Activated naive CD8-positive, alpha-beta T cell treated with anti-CD3 and anti-CD28 coated beads, Interleukin-2, amount 50 U/mL, for 16 hours (primary cell): Measurements from ENCODE around the gene CLIC4.
"Not testable (repeated sequence)": the region's sequence is repeated elsewhere in the genome, so short reads cannot be mapped to it uniquely, and the experiment has no call there.

Source experiments
- DNase-seq: peaks from one replicate; pipeline ENCODE4 v3.0.0-alpha.2; 2020; ENCODE audit warnings: low read depth, low spot score

Gene CLIC4

DNA sequence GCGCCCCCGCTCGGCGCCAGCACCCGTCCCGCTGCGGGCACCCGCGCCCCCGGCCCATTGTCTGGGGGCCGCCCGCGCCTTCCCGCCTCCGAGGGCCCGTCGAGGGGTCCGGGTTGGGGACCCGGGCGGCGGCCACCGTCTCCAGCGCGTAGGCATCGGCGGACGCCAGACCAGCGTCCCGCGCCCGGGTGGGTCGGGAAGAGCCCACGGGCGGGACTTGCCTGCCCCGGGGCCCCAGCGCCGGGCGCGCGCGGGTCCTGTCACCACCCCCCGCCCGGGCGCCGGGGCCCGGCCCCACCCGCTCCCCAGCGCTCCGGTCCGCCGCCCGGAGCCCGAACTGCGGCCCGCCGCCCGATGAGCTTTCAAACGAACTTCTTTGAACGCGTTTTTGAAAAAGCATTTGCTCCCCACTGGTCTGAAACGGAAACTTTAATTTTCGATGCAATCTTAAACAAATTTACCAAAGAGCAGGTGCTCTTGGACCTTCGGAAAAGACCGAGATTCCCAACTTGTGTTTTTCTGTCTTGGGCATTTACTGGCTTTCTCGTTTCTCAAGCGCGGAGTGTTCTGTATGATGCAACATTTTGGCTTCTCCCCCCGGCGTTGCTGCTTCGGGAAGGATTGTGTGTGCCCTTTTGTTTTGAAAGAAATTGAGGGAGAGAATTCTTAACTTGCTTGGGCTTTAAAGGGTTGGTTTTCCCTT, 615 bp downstream of the CLIC4 start:
- DNase-seq: no peak

DNA sequence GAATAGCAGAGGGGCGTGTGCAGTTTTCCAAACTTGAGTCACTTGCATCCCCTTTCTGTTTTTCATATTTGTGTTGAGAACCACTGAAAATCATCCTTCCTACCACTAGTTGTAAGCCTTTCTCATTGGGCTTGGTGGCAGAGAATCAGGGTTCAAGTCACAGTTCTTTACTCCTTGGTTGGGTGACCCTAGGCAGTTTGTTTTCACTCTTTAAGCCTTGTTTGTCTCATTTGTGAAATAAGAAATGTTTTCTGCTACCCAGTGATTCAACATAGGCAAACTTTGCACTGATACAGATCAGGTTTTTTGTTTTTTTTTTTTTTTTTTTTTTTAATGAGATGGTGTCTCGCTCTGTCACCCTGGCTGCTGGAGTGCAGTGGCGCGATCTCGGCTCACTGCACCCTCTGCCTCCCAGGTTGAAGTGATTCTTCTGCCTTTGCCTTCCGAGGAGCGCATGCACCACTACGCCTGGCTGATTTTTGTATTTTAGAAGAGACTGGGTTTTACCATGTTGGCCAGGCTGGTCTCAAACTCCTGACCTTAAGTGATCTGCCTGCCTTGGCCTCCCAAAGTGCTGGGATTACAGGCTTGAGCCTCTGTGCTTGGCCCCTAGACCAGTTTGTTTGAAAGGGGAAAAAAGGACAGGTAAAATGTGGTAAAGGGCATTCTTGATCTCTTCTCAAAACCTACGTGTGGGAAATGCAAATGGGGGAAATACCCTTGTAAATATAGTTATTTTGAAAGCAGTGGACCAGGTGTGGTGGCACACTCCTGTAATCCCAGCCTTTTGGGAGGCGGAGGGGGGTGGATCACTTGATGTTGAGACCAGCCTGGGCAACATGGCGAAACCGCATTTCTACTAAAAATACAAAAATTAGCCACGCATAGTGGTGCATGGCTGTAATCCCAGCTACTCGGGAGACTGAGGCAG, 3.2 kb downstream of the CLIC4 start:
- no peak for DNase-seq

DNA sequence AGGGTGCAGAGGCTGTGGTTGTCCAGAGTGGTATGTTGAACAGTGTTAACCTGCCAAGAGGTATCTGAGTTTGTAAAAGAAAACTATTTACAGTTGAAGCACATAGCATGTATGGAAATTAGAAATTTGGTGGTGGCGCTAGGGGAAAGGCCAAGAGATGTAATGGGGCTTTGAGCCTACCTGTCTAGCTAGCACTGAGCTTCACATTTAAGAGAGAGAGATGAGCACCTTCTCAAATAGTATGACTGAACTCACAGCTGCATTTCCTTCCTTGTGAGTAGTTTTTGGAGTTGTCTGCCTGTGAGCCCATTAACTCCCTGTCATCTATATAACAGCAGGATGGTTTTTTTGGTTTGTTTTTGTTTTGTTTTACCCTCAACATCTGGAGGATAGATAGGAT, 4.0 kb downstream of the CLIC4 start:
- no peak for DNase-seq

DNA sequence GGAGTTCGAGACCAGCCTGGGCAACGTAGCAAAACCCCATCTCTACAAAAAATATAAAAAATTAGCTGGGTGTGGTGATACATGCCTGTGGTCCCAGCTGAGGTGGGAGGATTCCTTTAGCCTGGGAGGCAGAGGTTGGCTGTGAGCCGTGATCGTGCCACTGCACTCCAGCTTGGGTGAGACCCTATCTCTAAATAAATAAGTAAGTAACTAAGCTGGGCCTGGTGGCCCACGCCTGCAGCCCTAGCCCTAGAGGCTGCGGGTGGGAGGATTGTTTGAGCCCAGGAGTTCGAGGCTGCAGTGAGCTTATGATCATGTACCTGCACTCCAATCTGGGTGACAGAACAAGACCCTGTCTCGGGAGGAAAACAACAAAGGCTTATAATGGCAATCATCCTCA, 4.6 kb downstream of the CLIC4 start:
- no peak for DNase-seq

DNA sequence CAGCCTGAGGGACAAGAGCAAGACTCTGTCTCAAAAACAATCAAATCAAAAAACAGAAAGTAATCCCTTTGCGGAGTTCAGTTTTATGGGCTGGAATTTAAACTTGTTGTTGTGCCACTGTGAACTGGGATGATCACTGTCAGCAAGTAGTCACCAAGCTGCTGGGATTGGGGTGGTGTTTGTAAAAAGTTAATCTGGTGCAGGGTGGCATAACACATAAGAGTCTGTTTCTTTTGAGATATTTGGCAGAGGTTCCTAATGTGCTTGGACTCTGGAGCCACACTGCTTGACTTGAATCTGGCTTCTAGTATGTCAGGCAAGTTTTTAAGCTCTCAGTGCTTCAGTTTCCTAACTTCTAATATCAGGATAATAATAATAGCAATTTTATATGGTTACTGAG, 6.6 kb downstream of the CLIC4 start:
- no peak for DNase-seq

DNA sequence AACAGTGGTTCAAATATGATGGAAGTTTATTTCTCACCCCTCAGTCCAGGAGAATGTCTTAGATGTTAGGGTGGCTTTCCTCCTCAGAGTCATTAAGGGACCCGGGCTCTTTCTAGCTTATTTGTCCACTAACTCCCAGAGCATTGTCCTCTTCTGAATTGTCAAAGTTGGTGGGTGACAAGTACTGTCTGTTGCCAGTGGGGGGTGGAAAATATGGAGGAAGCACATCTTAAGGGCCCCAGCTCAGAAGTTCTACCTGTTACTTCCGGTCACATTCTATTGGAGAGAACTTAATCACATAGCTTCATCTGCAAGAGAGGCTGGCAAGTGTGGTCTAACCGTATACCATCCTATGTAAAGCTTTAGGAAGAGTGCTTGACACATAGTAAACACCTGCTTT, 7.1 kb downstream of the CLIC4 start:
- DNase-seq: no peak

DNA sequence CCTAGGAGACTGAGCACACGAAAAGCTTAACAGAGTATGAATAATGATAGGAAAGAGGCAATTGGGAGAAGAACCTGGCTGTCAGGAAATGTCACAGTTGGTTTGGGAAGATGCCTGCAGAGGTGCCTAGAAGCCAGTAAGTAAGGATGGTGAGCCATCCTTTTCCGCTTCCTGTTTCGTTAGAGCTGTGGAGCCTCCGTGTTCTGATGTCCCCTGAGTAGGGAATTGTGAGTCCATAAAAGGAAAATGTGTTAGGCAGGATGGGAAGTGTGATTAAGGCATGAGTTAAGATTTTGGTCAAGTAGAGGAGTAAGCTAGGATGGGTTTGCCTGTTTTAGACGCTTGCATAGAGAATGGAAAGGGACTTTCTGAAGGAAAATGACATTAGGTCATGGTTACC, 9.0 kb downstream of the CLIC4 start:
- no peak for DNase-seq

DNA sequence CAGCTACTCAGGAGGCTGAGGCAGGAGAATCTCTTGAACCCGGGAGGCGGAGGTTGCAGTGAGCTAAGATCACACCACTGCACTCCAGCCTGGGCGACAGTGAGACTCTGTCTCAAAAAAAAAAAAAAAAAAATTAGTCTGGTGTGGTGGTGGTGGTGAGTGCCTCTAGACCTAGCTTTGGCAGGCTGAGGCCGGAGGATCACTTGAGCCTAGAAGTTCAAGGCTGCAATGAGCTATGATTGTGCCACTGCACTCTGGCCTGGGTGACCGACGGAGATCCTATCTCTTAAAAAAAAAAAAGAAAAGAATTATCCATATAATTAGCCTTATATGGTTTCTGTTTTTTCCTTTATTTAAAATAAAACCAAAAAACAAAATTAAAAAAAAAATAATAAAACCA, 10.1 kb downstream of the CLIC4 start:
- not testable (repeated sequence) for DNase-seq

DNA sequence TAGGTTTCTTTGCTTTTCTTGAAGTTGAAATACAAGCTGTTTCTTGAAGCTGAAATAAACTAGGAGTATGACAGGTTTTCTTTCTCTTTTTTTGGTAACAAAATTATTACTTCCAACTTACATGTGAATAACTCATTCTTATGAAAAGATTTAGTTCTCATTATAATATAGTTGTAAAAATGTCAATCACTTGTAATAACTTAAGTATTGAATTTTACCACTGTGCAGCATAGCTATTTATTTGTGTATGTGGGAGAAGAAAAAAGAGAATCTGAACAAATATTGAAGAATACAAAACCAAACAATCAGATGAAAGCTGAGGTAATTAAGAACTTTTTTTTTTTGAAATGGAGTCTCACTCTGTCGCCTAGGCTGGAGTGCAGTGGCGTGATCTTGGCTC, 11.1 kb downstream of the CLIC4 start:
- DNase-seq: no peak

DNA sequence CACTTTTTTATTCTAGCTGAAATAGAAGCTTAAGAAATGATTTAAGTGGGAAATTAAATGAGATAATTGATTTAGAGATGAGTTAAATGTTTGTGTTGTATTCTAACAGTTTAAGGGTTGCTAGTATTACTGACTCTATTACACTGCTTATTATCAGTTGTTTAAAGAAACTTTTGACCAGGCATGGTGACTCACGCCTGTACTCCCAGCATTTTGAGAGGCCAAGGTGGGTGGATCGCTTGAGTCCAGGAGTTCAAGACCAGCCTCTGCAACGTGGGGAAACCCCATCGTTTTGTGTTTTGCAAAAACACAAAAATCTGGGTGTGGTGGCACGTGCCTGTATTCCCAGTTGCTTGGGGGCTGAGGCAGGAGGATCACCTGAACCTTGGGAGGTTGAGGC, 14.2 kb downstream of the CLIC4 start:
- no peak for DNase-seq

DNA sequence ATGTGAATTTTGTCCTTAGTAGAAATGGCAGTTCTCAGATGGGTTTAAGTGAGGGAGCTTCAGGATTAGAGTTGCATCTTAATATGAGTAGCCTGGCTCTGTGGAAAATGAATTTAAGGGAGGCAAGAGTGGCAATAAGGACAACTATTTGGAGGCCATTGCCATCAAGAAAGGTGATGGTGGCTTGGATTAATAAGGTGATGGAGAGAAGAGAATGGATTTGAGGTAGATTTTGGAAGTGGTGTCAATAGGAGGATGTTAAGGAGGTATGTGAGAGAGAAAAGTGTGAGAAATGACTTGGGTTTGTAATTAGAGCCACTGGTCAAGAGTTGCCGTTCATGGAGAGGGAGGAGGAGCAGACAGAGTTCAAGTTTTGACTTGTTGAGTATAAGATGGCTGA, 16.3 kb downstream of the CLIC4 start:
- DNase-seq: no peak

DNA sequence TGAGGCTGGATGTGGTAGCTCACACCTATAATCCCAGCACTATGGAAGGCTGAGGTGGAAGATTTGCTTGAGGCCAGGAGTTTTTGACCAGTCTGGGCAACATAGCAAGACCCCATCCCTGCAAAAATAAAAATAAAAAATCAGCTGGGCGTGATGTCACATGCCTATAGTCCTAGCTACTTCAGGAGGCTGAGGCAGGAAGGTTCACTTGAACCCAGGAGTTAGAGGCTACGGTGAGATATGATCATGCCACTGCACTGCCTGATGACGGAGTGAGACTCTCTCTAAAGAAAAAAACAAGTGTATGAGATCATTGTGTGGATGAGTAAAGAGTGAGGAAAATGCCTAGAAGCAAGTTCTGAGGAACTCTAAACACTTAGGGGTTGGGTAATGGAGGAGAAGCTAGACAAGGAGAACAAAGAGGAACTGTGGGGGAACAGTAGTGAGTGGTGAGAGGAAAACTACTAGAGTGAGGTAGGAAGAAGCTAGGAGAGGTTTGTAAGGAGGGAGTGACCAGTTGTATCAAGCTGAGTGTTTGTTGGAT, 17.0 kb downstream of the CLIC4 start:
- DNase-seq: no peak

DNA sequence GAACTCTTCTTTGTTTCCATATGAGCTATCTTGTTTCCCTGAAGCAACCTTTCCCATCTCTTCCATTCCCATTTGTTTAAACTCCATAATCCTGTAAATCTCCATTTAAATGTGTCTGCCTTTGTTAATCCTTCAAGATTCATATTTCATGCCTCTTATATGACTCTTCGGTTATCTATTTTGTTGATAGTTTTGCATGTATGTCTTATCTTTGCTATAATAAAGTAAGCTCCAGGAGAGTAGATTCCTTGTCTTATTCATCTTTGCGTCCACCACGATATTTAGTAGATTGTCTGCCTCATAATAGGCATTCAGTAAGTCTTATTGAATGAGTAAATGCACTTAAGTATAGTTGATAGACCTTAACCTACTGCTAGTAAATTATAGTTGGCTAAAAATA, 18.4 kb downstream of the CLIC4 start:
- no peak for DNase-seq

DNA sequence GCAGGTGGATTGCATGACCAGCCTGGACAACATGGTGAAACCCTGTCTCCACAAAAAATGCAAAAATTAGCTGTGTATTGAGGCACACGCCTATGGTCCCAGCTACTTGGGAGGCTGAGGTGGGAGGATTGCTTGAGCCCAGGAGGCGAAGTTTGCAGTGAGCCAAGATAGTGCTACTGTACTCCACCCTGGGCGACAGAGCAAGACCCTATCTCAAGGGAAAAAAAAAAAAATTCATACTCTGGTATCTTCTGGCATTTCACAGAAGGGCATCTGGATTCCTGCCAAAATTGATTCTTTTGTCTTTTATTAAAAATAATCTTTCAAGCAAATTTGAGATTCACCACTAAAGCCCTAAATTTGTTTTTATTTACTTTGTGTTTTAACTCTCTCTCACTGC, 19.2 kb downstream of the CLIC4 start:
- no peak for DNase-seq

DNA sequence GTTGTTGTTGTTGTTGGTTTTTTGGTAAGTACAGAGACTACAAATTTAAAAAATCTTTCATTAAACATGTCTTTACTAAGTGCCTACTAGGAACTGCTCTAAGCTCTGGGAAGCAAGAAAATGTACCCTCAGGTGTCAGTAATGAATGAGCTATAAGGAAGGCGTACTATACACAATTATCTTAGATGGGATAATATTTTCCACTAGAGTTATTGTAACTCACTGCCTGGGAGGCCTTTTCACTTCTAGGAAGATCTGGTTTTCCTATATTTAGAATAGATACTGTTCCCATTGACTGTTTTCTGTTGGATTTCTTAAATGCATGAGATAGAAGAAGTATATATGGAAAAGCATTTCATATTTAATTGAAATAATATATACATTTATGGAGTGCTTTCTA, 19.6 kb downstream of the CLIC4 start:
- DNase-seq: no peak

DNA sequence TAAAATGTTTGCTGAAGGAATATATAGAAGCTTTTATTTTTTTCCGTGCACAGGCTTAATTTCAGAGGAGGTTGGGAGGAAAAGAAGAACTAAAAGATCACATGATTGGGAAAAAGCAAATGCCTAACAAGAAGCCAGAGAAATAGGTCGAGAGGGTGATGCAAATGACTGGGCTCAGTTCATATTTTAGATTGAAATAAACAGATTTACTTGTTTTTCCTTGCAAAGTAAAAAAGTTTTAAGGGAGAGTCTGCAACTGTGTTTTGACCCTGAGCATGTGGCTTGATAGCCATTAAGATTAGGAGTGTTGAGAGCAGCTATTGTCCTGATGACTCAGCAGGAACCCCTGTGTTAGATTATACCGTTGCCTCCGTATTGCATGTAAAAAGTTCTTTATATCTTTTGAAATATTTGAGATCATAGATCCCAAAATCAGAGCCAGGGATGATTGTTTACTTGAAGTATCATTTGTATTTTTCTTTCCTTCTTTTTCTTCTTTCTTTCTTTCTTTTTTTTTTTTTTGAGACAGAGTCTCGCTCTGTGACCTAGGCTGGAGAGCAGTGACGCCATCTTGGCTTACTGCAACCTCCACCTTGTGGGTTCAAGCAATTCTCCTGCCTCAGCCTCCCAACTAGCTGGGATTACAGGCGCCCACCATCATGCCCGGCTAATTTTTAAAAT, 20.2 kb downstream of the CLIC4 start:
- no peak for DNase-seq

DNA sequence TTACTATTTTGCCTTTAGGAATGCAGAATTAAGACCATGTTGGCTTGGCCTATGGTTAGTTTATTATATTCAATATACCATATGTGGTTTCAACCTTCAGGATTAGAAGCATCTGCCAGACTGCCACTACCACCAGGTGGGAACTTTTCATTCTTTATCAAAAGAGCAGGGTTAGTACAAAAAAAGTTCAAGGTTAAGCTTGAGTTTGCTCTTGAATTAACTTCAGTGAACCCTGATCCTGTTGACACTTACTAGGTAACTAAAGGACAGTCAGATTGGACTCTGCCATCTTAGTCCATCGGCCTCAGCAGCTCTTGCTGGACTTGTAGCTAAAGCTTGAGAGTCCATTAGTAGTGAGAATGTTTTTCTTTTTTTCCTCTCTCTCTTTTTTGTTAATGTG, 22.1 kb downstream of the CLIC4 start:
- no peak for DNase-seq

DNA sequence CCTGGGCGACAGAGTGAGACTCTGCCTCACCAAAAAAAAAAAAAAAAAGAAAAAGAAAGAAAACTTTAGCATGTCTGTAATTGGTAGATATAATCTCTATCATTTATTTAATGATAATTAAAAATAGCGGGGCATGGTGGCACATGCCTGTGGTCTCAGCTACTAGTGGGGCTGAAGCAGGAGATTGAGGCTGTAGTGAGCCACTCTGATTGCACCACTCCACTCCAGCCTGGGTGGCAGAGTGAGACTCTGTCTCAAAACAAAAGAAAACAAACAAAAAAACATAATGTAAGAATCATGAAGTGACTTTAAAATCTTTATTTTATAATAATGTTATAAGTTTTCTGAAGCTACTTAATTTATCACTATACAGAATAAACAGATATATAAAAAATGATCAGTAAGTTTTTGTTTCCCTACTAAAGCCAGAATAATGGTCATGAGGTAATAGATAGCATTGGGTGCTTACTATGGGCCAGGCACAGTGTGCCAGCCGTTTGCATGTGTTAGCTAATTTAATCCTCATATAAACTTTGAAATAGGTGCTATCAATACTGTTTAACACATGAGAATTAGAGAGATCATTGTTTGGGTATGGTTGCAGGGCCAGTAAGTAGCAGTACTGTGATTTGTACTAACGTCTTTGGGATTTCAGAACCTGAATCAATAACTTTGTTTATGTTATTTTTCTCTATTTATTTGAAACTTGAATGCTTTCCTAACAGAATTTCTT, 23.8 kb downstream of the CLIC4 start:
- DNase-seq: no peak

DNA sequence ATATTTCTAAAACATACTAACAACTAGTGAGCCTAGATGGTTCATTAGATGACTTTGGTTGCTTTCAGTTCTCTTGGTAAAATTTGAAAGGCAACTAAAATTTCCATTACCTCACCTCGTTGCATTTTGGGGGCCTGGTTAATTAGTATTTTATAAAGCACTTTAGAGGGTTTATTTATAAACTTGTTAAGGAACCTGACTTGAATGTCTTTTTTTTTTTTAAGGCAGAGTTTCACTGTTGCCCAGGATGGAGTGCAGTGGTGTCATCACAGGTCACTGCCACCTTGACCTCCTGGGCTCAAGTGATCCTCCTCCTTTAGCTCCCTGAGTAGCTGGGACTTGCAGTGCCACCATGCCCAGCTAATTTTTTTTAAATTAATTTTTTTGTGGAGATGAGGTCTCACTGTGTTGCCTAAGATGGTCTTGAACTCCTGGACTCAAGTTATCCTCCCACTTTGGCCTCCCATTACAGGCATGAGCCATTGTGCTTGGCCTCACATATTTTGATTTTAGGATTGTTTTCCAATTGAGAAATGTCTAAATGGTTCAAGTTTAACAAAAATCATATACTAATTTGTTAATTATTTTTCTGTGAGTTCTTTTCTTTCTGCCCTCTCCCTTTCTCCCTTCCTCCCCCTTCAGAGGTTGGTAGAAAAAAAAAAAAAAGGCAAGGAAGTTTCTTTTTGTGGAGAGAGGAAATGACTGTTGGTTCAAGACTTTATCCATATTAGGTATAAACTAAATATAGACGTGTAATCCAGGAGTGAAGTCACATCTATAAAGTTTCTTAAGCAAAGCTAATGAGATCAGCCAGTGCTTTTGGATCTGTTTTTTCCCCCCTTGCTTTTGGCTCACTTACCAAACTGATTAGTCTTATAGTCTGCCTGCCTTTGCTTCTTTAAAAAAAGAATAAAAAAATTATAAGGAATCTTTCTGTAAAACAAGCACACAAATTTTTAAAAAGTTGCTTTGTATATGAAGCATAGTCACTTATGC, 24.7 kb downstream of the CLIC4 start:
- DNase-seq: no peak

DNA sequence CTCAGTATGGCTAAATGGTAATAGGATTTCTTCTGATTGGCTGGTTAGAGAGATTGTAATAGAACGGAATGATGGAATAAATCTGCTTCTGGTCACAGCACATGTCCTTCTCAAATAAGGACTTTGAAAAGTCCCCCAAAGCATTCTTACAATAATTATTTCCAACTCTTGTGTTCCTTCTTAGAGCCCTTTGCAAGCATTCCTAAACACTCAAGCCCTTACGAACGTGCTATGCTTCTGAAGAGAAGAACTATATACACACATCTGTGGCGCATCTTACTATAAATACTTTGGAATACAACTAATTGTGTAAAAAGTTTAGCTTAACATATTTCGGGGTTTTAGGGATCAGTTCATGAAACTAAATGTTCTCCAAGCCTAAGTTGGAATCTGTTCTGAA, 25.6 kb downstream of the CLIC4 start:
- DNase-seq: no peak
